ENCODE measurements around the gene OR14A2.

DNA sequence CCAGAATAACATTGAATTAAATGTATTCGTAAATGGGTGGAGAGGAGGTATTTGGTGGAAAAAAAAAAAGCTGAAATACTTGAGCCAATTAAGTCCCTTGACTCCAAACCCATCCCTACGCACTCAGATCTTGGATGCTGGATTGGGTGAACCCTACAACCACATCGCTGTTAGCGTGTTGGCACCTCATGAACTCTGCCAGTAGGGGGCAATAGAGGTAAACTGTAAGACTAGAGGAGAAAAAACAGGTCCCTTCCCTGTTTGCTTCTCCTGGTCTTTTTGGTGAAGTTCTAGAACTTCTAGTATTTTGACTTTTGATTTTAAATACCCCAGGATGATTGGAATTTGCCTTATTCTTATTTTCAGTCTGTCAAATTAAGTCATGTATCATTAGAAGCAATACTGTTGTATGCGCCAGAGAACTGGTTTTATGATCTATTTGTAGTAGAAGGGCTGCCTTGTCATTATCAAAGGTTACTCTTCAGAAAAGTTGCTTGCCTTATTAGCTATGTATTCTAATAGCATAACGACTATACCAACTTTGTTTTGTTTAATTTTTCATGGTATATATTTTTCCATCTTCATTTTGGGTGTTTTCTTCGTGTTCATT lies 66.5 kb downstream of the OR14A2 start:
- TF ChIP-seq POLR2A (IDR thresholded peaks at IDR 0.05; ENCODE audit: low read length) (no peak), GATA1 (IDR thresholded peaks at IDR 0.05; ENCODE audit: low read depth, low read length) (no peak)

Data from erythroblast (primary cell).